Measurements from ENCODE around the gene G2E3. TPM values are rescaled to one million over a fixed set of nuclear protein-coding genes. Genes with fewer than 3 reads are reported as not detected.

G2E3 gene
- total RNA-seq, 1 donor from 2014 or later = 23.8 TPM

DNA sequence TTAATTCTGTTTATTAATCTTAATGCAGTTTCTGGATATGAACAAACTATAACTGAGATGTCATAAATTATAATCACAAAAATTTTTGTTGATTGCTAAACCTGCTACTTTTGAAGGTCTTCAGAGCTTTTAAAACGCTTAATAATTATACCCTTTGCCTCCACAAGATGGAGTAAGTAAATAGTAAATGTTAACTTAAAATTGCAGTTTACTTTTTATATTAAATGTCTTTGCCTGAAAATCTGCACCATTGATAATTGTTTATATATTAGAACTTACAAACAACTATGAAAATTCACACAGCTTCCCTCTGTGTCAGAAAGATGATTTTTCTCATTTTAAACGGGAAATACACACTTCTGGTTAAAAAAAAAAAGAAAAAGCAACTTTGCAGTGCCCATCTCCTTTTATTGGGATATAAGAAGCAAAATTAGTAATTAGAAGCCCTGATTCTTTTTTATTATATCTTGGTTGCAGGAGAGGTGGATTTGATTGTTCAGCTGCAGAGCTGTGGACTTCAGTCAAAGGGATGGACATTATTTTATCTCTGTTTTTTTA is 98.7 kb downstream of the G2E3 start:
- H3K9me3 Mint-ChIP-seq = peaks cover 5% of the 10 kb centered on the region
- peaks cover 23% of the 10 kb centered on the region for H3K36me3 Mint-ChIP-seq (ENCODE audit: low read depth)
- no peaks in the 10 kb centered on the region for H3K4me1 Mint-ChIP-seq
- DNase-seq = no peak
- intact Hi-C loops (cut with micrococcal nuclease) = loop anchor here (5.0 kb wide), 1 partner anchor 700 kb away; no protein-coding TSS in a partner anchor
- no peaks in the 10 kb centered on the region for H3K27me3 Mint-ChIP-seq
- H3K4me3 Mint-ChIP-seq = no peak overlapping the region
- no peak overlapping the region for H3K27ac Mint-ChIP-seq

GRCh38 chr14:30658645-30659044 is 99.7 kb downstream of the G2E3 start:
- H3K27ac Mint-ChIP-seq = no peak overlapping the region
- no peak overlapping the region for H3K4me3 Mint-ChIP-seq
- no peaks in the 10 kb centered on the region for H3K4me1 Mint-ChIP-seq
- intact Hi-C loops (cut with micrococcal nuclease) = loop anchor here (5.0 kb wide), 1 partner anchor 699 kb away; no protein-coding TSS in a partner anchor
- peaks cover 5% of the 10 kb centered on the region for H3K9me3 Mint-ChIP-seq
- H3K27me3 Mint-ChIP-seq = no peaks in the 10 kb centered on the region
- DNase-seq = no peak
- peaks cover 24% of the 10 kb centered on the region for H3K36me3 Mint-ChIP-seq (ENCODE audit: low read depth)

DNA sequence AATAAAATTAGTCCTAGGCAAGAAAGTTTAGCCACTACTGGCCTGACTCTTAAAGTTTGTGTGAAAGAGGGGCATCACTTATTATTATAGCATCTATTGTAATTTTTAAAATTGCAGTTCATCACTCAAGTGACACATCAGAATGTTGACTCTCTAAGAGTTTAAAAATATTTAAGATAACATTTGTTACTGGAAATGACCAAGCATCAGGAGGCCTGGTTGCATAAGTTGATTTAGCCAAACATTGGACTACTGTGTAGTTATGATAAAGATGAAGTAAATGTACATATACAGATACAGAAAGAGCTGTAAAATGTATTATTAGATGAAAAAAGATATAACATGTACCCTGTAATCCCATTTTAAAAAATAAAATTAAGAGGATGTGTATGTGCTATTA is 110.6 kb downstream of the G2E3 start:
- no peaks in the 10 kb centered on the region for H3K27me3 Mint-ChIP-seq
- H3K27ac Mint-ChIP-seq = no peak overlapping the region
- intact Hi-C loops (cut with micrococcal nuclease) = no loop called here
- peaks cover 2% of the 10 kb centered on the region for H3K4me1 Mint-ChIP-seq
- no peak overlapping the region for H3K4me3 Mint-ChIP-seq
- H3K9me3 Mint-ChIP-seq = peaks cover 10% of the 10 kb centered on the region
- DNase-seq = no peak
- H3K36me3 Mint-ChIP-seq (ENCODE audit: low read depth) = peaks cover 38% of the 10 kb centered on the region

Other genes with a start within 250 kb of the G2E3 start
- gene SCFD1, start 63.2 kb downstream of the G2E3 start, total RNA-seq = 75.3 and 81.0 TPM in 2 replicates